HG03025 (cell line): Measurements from ENCODE around the gene CEND1.

Experiments used
- ATAC-seq: cut with Tn5 transposase; IDR thresholded peaks from one replicate; pipeline ENCODE4 v1.9.1; 2021; ENCODE audit warnings: mild to moderate bottlenecking, moderate library complexity; ENCODE audit not compliant: unreplicated experiment, low FRiP score

Gene CEND1

DNA sequence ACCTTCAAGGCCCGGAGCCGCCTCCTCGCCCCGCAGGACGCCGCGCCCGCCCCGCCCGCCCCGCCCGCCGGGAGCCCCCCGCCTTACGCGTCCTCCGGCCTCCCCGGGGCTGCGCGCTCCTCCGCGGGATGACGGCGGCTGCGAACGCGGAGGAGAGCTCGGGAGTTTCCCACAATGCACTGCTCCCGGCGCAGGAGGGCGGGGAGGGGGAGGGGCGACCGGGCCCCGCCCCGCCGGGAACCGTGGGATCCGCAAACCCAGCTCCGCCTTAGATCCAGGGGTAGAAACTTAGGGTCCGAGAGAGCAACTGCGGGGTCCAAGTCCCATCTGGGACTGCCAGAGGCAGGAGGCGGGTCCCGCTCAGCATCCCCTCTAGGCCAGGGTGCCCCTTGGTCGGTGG lies at the start of gene CEND1:
Gene CEND1 (minus strand): TSS at position 148 of the 400 bp plus-strand sequence. CDS start 1,514 bp downstream, outside the sequence.
- ATAC-seq: no peak

DNA sequence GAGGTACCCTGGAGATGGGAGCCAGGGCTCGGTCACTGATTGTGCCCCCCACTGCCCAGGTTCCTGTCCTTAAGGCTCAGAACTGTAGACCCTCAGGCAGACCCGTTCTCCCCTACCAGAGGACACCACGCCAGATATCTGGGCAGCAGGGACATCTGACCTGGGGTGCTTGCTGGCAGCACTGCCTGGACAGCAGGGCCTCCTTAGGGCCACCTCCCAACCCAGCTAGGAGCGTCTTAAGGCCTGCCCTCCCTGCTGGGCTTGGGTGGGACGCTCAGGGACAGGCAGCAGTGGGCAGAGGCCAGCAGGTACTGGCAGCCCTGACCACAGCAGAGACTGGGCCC lies 49.4 kb upstream of the CEND1 start:
- no peak for ATAC-seq

DNA sequence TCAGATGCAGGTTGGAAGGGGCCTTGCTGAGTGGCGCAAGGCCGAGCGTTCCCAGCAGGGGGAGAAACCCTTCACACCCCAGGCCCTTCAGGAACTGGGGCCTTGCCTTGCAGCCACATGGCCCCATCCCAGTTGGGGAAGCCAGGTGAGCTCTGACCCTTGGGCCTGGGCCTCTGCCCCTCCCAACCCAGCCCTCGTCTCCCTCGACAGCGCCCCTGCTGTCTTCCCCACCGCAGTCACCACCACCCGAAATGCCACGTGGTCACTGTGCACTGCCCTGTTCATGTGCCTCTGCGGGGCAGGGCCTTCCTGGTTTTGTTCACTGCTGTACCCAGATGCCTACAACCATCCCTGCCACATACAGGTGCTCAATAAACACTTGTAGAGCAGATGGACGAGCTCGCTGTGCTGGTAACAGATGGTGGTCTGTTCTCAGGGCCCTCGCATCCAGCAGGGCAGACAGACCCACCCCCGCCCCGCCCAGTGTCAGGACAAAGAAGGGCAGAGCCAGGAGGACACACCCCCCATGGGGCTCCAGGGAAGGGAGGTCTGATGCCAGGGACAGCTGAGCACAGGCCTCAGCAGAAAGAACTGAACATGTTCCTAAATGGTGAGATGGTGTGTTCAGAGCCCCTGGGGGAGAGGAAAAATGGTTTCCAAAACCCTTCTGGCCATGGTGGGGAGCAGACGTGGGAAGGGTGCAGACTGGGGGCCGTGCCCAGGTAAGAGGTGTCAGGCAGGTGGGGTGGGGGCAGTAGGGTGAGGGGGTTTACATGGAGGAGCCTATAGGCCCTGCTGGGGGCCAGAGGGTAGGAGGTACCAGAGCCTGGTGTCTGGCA lies 48.8 kb upstream of the CEND1 start:
- no peak for ATAC-seq

DNA sequence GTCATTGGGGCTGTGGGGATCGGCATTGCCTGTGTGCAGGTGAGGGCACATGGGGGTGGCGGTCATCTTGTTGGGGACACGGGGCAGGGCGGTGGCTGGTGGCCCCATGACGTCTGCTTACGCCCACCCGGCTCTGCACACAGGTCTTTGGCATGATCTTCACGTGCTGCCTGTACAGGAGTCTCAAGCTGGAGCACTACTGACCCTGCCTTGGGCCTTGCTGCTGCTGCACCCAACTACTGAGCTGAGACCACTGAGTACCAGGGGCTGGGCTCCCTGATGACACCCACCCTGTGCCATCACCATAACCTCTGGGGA lies 48.1 kb upstream of the CEND1 start:
- no peak for ATAC-seq

DNA sequence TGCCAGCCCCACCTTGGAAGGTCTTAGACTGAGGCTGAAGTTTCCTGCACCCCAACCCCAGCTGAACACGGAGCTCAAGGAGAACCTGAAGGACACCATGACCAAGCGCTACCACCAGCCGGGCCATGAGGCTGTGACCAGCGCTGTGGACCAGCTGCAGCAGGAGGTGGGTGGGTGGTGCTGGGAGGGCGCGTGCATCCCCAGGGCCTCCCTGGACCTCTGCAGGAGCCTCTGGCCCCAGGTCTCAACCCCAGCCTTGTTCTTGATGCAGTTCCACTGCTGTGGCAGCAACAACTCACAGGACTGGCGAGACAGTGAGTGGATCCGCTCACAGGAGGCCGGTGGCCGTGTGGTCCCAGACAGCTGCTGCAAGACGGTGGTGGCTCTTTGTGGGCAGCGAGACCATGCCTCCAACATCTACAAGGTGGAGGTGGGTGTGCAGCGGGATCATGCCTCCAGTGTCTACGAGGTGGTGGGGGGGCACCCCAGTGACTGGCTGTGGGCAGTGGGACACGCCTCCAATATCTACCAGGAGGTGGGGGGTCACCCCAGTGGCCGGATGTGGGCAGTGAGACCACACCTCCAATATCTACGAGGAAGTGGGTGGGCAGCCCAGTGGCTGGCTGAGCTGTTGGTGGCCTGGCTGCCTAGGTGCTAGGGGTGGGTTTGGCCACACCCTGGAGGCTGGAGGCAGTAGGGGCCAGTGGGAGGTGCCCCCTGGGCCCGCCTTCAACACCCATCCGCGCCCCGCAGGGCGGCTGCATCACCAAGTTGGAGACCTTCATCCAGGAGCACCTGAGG lies 47.5 kb upstream of the CEND1 start:
- ATAC-seq: no peak

DNA sequence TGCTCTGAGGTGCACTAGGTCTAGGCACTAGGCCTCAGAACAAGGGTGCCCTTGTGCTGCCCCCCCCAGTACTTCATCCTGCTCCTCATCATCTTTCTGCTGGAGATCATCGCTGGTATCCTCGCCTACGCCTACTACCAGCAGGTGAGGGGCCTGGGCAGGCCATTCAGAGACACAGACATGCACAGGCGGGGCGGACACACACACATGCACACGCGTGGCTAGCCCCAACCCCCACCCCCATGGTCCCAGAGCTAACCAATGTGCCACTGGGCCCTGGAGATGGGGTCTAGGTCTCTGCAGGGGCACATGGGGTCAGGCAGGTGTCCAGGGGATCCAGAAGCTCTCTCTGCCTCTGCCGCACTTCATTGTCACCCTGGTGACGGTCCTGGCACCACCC lies 46.8 kb upstream of the CEND1 start:
- no peak for ATAC-seq

DNA sequence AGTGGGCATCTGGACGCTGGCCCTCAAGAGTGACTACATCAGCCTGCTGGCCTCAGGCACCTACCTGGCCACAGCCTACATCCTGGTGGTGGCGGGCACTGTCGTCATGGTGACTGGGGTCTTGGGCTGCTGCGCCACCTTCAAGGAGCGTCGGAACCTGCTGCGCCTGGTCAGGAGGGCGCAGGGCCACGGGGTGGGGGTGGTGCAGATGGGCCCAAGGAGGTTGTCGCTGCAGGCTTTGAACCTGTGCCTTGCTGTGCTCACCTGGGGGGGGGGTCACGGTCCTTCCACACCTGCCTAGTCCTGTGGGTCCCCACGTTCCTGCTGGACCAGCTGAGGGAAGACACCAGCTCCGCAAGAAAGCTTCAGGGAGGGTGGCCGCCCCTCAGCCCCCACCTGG lies 46.4 kb upstream of the CEND1 start:
- no peak for ATAC-seq

DNA sequence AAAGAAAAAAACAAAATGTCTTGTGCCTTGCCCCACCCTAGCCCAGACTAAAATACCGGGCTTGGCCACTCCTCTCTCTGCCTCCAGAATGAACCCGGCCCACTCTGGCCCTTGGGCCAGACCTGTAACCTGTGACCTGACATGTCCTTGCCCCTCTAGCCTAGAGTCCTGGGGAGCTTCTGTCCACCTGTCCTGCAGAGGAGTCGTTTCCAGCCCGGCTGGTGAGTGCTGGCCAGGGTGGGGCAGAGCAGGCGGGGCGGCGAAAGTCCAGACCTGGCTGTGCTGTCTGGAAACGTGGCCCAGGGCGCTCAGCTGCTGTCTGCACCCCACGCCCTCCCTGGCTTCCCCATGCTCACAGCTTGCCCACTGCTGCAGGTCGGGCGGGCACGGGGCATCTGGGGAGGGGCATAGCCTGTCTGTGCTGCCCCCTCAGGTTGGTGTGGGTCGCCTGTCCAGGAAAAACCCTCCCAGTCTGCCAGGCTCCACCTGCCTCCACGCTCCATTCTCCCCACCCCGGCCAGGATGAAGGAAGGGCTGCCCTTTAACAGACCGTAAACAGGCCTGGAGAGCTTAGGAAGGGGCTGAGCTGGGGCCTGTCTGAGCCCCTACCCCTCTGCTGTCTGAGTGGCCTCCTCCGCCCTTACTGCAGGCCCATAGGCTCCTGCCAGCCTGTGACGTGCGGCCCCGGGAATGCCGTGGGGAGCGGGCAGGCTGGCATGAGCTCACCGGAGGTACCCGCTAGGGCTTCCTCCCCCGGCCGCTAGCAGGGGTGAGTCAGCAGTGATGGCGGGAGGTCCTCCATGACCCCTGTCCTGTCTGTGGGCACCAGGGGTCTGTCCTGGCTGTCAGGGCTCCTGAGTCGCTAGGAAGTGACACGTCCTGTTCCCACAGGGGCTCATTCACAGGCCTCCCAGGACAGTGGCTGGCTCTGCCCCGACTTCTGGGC lies 44.8 kb upstream of the CEND1 start:
- ATAC-seq: no peak

DNA sequence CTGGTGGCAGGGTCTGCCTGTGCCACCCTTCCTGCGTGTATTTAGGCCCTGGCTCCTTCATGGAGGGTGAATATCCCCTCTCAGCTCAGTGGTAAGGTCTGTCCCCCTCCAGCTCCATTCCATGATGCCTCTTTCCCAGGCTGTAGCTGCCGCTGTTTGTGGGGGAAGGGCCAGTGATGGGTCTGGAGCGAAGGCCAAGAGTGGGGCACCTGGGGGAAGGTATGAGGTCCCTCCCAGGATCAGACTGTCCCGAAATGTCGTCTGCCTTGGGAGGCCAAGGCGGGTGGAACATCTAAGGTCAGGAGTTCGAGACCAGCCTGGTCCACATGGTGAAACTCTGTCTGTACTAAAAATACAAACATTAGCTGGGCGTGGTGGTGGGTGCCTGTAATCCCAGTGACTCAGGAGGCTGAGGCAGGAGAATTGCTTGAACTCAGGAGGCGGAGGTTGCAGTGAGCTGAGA lies 44.0 kb upstream of the CEND1 start:
- ATAC-seq: no peak

DNA sequence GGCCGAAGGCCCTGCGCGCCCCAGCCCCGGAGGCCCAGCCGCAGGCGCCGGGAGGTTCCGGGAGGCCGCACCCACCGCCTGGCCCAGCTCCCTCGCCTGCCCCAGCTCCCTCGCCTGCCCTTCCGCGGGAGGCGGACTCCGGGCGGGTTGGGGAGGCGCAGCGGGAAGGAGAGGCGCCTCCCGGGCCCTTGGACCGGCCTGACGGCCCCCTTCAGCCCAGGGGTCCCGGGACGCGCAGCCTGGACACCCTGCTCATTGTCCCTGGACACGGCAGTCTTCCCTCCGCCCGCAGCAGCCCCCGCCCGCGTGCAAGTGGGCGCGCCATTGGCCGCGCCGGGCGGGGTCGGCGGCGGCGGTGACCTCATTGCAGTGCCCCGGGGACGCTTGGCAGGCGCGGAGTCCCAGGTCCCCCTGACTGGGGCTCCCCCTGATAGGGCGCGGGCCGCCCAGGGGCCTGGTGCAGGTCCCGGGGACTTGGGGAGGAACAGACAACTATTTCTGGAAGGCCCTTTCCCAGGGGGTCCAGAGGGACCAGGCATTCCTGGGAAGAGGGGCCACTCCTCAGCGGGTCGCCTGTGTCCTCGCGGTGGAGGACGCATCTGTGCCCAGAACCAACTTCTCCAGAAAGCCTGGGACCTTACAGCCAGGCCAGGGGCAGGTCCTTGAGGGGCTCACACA lies 43.4 kb upstream of the CEND1 start:
- no peak for ATAC-seq

DNA sequence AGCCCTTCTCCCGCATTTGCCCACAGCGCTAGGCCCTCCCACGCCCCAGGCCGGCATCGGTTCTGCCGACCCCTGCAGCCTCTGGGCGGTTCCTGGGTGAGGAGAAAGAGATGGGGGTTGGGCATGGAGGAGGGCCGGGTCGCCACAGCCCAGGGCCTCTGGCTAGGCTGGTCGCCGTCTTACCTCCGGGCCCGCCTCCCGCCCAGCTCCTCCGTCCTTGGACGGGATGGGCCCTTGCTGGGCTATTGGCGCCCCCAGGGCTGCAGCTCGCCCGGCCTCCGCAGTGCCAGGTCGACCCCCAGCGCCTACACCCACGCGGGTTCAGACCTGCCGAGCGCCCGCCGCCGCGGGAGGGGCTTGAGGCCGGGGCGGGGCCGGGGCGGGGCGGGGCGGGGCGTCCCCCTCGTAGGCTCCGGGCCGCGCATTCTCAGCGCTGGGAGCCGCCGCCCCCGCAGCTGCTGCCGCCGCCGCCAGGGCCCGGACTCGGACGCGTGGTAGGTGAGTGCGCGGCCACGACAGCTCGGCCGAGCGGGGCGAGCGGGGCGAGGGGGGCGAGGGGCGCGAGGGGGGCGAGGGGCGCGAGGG lies 42.7 kb upstream of the CEND1 start, which contains the start of gene CD151:
Gene CD151 (plus strand): TSS at position 424 of the 585 bp plus-strand sequence. CDS start 3,118 bp downstream, outside the sequence.
- no peak for ATAC-seq

DNA sequence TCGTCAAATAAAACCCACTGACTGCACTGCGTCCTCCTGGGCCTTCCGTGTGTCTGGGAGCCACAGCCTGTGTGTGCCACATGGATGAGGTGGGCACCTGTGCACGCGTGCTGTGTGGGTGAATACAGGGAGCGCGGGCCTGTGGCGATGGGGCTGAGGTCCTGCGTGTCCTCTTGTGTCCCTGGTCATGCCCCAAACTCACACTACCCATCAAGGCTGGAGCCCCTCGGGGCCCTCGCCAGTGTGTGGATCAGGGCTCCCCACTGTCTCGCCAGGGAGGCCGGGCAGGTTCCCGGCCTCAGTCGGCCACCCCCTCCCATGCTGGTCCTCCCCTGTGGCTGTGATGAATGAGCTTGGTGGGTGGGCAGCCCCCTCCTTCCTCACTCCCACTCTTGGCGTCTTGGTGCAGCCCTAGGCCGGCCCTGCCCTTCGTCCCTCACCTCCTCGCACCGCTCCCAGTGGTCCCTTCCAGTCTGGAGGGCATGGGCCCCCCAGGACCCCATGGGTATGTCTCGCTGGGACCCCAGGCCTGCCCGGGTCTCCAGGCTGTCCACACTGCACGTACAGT lies 42.2 kb upstream of the CEND1 start:
- ATAC-seq: no peak

DNA sequence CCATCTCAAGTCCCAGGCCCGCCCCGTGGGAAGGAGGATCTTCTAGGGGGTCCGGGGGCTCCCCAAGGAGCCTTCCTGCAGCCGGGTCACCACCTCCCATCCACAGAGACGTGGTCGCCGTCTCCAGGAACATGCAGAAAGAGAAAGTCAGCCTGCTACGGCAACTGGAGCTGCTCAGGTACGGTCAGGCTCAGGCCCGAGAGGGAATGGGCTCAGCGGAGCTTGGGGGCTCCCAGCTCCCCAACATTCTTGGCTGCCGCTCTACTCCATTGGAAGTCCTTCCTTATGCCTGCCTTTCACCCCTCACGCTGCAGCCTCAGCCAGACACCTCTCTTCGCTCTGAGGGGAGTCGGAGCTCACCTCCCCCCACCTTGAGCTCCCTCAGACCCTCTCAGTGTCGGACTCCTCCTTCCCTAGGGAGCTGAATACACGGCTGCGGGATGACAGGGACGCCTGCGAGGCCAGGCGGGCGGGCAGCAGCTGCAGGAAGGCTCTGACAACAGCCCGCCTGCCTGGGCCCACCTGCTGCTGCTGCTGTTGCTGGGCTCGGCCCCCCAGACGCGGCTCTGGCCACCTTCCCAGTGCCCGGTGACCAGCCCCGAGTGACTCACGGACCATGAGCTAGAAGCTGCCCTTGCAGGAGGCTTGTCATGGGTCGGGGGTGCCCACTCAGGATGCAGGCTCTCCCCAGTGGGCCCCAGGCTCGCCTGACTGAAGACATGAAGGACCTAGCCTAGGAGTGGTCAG lies 41.4 kb upstream of the CEND1 start:
- no peak for ATAC-seq

DNA sequence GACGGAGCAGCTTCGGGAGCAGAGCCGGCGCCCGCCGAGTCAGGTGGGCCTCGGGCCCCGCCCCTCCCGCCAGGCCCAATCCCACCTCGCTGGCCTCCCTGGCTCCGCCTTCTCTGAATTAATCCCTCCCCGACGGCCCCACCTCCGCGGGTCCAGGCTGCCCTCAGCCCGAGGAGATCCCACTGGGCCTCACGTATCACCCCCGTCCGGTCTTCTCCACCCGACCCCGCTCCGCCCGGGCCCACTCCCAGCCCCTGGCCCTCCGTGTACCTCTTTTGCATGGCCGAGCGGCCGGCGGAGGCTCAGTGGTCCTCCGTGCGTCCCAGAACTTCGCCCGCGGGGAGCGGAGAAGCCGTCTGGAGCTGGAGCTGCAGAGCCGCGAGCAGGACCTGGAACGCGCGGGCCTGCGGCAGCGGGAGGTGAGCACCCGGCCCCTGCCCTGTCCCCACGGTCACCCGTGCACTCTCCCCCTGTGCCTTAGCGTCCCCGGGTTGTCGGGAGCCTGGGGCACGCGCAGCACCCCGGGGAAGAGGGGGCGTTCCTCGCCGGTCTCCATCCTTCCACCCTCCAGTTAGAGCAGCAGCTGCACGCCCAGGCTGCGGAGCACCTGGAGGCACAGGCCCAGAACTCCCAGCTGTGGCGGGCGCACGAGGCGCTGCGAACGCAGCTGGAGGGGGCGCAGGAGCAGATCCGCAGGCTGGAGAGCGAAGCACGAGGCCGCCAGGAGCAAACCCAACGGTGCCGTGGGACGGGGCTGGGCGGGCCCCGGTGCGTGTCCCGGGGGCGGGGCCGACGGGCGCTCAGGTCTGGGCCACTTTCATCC lies 40.6 kb upstream of the CEND1 start:
- ATAC-seq: no peak

DNA sequence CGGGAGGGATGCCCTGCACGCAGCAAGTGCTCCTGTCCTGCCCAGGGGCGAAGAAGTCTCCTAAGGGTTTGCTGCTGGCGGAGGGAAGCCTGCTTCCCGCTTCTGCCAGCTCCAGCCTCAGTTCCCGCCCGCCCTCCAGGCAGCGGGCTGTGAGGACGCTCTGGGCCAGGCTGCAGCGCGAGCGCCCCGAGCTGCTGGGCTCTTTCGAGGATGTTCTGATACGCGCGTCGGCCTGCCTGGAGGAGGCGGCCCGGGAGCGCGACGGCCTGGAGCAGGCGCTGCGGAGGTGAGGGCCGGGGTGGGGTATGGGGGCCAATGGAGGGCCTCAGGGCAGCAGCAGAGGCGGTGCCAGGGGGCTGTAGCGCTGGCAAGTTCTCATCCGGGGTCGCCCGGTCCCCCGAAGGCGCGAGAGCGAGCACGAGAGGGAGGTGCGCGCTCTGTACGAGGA lies 40.0 kb upstream of the CEND1 start:
- ATAC-seq: no peak

DNA sequence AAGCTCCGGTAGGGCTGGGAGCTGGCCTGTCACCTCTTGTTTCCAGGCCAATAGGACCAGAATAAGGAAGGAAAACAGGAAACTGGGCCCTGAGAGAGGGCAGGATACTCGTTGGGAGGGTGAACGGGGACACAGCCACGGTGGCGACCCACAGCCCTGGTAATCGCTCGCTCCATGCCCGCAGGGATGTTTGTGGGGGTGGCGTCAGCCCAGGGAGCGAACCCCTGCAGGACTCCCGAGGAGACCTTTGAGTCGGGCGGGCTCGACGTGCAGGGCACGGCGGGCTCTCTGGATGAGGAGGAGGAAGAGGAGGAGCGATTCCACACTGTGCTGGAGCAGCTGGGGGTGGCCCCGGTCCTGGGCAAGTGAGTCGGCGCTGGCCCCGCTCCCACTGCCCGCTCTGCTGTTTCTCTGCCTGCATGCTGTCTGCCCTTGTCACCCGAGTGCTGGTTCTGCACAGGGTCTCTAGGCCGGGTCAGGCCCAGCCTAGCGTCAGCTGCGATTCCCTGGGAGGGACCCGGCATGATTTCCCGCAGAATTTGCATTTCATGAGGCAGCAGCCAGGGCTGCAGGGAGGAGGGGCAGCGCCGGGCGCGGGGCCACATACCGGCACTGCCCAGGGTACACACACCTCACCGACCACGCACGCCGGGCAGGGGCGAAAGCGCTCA lies 39.4 kb upstream of the CEND1 start:
- ATAC-seq: no peak

DNA sequence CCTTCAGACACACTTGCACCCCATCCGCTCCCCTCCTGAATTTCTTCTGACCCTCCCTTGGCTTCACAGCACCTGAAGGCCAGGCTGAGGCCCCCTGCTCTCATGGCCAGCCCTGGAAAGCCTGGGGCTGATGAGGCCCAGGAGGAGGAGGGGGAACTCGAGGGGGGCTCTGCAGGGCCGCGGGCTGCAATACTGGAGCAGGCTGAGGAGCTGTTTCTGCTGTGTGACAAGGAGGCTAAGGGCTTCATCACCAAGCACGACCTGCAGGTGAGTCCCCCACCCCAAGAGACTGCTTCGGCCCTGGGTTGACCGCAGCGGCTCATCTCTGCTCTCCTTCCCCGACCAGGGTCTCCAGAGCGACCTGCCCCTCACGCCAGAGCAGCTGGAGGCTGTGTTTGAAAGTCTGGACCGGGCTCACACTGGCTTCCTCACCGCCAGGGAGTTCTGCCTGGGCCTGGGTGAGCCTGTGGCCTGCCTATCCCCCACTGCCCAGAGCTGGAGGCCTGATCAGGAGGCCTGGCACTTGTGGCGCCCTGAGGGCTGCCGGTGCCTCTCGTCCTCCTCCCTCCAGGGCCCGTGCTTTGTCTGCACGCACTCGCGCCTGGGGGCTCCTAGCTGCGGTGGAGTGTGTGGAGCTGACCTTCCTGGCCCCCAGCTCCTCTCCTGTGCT lies 38.8 kb upstream of the CEND1 start:
- ATAC-seq: no peak
